PC-3 (cell line): ENCODE measurements around the gene CDH13. TPM values are rescaled to one million over a fixed set of nuclear protein-coding genes. Genes with fewer than 3 reads are reported as not detected.

Source experiments
- ATAC-seq: fragments of 200-7000 bp; cut with Tn5 transposase; 2 replicates; pipeline ENCODE4 v1.9.1; 2020; ENCODE audit warnings: mild to moderate bottlenecking, moderate library complexity
- BruUV-seq: library from RNA; stranded (reverse); fragments of 400-500 nt; replicated peaks from 2 replicates; lab custom pipeline; 2021; lab: Mats Ljungman, UMichigan
- CTCF ChIA-PET: fragments of 300-600 bp; sonication (Branson Sonifier 250); formaldehyde crosslinking; loops from one replicate; lab custom pipeline; 2022; ENCODE audit warnings: antibody characterized with exemption; lab: Charles Lee
- POLR2A ChIA-PET: fragments of 300-600 bp; sonication (Branson Sonifier 250); formaldehyde crosslinking; loops from one replicate; lab custom pipeline; 2022; ENCODE audit warnings: antibody characterized with exemption; ENCODE audit not compliant: unreplicated experiment; lab: Charles Lee
- DNase-seq: peaks from one replicate; pipeline ENCODE4 v3.0.0-alpha.2; 2015
- H2AFZ ChIP-seq: fragments of 300-600 bp; sonication (generic); 2 replicates; pipeline ENCODE4 v1.6.0; 2016; ENCODE audit warnings: antibody characterized with exemption, low read length
- H3F3A ChIP-seq: fragments of 300-600 bp; sonication (generic); one replicate; pipeline ENCODE4 v1.6.0; 2017; ENCODE audit warnings: antibody characterized with exemption, low read length, control low read depth, mild to moderate bottlenecking; ENCODE audit not compliant: unreplicated experiment
- H3K27ac ChIP-seq: fragments of 300-600 bp; sonication (generic); 2 replicates; pipeline ENCODE4 v1.5.1; 2016; ENCODE audit warnings: mild to moderate bottlenecking, low read length
- H3K27me3 ChIP-seq: fragments of 300-600 bp; sonication (generic); 2 replicates; pipeline ENCODE4 v1.6.1; 2016; ENCODE audit warnings: low read length, mixed read lengths
- H3K36me3 ChIP-seq: fragments of 300-600 bp; sonication (generic); 2 replicates; pipeline ENCODE4 v1.6.1; 2016; ENCODE audit warnings: low read depth, mixed run types, low read length, mixed read lengths
- H3K4me1 ChIP-seq: fragments of 300-600 bp; sonication (generic); 2 replicates; pipeline ENCODE4 v1.5.1; 2016; ENCODE audit warnings: low read length; ENCODE audit not compliant: insufficient read depth
- H3K4me2 ChIP-seq: fragments of 300-600 bp; sonication (generic); 2 replicates; pipeline ENCODE4 v1.6.0; 2016; ENCODE audit warnings: low read length
- H3K4me3 ChIP-seq: fragments of 300-600 bp; sonication (generic); 2 replicates; pipeline ENCODE4 v1.5.1; 2016; ENCODE audit warnings: mild to moderate bottlenecking, low read length, mixed read lengths
- H3K79me2 ChIP-seq: fragments of 300-600 bp; sonication (generic); 2 replicates; pipeline ENCODE4 v1.6.1; 2017; ENCODE audit warnings: low read length, mixed read lengths
- H3K9ac ChIP-seq: fragments of 300-600 bp; sonication (generic); 2 replicates; pipeline ENCODE4 v1.6.0; 2016; ENCODE audit warnings: mild to moderate bottlenecking, low read length
- H3K9me2 ChIP-seq: fragments of 300-600 bp; sonication (generic); replicated peaks from 2 replicates; pipeline ENCODE4 v1.6.1; 2016; ENCODE audit warnings: mixed run types, low read length, mixed read lengths
- H3K9me3 ChIP-seq: fragments of 300-600 bp; sonication (generic); 2 replicates; pipeline ENCODE4 v1.6.1; 2016; ENCODE audit warnings: low read length, mixed read lengths
- H4K20me1 ChIP-seq: fragments of 300-600 bp; sonication (generic); 2 replicates; pipeline ENCODE4 v1.6.1; 2016; ENCODE audit warnings: low read length, mixed read lengths
- EZH2 ChIP-seq: fragments of 300-600 bp; sonication (generic); IDR thresholded peaks from one replicate; pipeline ENCODE4 v1.6.1; 2017; ENCODE audit warnings: antibody characterized with exemption, mild to moderate bottlenecking, low read length; ENCODE audit not compliant: unreplicated experiment
- EZH2phosphoT487 ChIP-seq: fragments of 300-600 bp; sonication (generic); IDR thresholded peaks from 2 replicates; pipeline ENCODE4 v1.6.1; 2018; ENCODE audit warnings: mild to moderate bottlenecking, antibody characterized with exemption, low read length, borderline replicate concordance
- intact Hi-C: fragments of 100-400 bp; cut with micrococcal nuclease; formaldehyde crosslinking; loops from 2 replicates; pipeline ENCODE4 v1.9.0; 2023
- total RNA-seq: library from RNA; depleted of rRNA; stranded (reverse); fragments of >200 nt; gene quantifications from 2 replicates; pipeline ENCODE4 v1.2.3, GENCODE V29; 2014
- TF ChIP-seq, protein P1 (sequence below): fragments of 300-600 bp; sonication (generic); conservative IDR thresholded peaks from 2 replicates; pipeline ENCODE4 v1.5.1; 2017; ENCODE audit warnings: antibody characterized with exemption, low read depth, mild to moderate bottlenecking, low read length

The CDH13 gene
- total RNA-seq, 1 experiment from 2014 or later = 0.36 TPM

DNA sequence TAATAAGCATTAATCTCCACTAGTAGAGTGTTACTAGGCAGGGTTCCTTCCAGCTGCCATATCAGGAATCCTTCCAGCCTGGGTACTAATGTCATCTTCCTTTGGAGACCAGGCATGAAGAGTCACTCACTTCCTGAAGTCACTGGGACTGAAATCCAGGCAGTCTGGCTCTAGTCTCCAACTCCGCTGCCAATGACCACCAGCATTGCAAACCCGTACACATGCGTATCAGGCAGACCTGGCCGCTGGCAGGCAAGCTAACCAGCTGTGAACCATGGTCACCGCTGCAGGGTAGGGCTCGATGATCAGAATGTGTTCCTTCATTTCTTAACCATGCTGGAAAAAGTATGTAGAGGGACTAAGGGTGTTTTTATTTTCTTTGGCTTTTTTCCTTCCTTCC is 255.5 kb downstream of the CDH13 start:
- Histone ChIP-seq H3K36me3 (no peaks in the 10 kb centered on the region), H3K9me3 (no peaks in the 10 kb centered on the region), H3K4me2 (no peak overlapping the region), H4K20me1 (no peaks in the 10 kb centered on the region), H2AFZ (no peak overlapping the region), H3K27ac (no peak overlapping the region), H3K9me2 (no peaks in the 10 kb centered on the region), H3F3A (no peaks in the 10 kb centered on the region), H3K4me1 (no peaks in the 10 kb centered on the region), H3K27me3 (no peaks in the 10 kb centered on the region), H3K9ac (no peak overlapping the region), H3K4me3 (no peak overlapping the region), H3K79me2 (no peaks in the 10 kb centered on the region)
- no peak for ATAC-seq
- CTCF ChIA-PET = no interaction called here
- POLR2A ChIA-PET = no interaction called here
- TF ChIP-seq EZH2 (no peak), EZH2phosphoT487 (no peak)
- TF ChIP-seq, protein P1, sequence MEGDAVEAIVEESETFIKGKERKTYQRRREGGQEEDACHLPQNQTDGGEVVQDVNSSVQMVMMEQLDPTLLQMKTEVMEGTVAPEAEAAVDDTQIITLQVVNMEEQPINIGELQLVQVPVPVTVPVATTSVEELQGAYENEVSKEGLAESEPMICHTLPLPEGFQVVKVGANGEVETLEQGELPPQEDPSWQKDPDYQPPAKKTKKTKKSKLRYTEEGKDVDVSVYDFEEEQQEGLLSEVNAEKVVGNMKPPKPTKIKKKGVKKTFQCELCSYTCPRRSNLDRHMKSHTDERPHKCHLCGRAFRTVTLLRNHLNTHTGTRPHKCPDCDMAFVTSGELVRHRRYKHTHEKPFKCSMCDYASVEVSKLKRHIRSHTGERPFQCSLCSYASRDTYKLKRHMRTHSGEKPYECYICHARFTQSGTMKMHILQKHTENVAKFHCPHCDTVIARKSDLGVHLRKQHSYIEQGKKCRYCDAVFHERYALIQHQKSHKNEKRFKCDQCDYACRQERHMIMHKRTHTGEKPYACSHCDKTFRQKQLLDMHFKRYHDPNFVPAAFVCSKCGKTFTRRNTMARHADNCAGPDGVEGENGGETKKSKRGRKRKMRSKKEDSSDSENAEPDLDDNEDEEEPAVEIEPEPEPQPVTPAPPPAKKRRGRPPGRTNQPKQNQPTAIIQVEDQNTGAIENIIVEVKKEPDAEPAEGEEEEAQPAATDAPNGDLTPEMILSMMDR = no peak
- intact Hi-C loops = no loop called here
- BruUV-seq = no TSS peak
- no peak for DNase-seq

DNA sequence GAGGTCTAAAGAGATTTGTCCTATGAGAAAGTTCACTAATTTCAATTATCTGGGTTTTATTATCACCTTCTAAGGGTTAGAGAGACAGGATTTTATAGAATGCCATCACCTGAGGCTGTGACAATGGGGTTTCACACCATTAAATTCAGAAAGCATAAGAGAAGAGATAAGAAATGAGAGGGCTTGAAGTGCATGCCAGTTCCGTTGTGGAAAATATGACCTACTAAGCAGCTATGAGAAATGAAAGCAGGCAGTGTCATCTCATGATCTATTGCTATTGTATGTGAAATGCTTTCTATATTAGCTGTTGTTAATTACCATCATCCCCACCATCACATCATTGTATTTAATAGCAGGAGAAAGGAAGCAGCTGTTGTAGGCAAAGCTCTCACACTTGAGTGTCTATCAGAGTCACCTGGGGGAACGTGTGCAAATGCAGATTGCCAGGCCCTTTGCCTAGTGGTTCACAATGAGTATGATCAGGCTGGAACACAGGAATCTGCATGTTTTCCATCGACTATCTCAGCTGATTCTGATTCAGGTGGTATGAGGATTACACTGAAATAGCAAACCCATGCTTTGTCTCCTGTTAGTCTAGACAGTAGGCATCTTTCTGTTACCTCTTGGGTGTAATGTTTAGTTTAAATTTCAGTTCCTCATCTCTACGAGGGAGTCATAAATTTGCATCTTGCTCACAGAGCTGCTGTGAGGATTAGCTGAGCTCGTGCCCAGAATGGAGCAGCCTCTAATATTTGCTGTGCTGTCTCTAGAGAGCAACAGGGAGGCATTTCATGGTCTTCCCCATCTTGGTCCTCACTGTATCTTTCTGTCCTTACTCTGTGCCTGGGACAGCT is 256.4 kb downstream of the CDH13 start:
- Histone ChIP-seq H3K4me2 (no peak overlapping the region), H3K9me2 (no peaks in the 10 kb centered on the region), H3K4me3 (no peak overlapping the region), H3K9me3 (no peaks in the 10 kb centered on the region), H3K4me1 (no peaks in the 10 kb centered on the region), H3F3A (no peaks in the 10 kb centered on the region), H4K20me1 (no peaks in the 10 kb centered on the region), H3K27me3 (no peaks in the 10 kb centered on the region), H3K9ac (no peak overlapping the region), H3K27ac (no peak overlapping the region), H3K79me2 (no peaks in the 10 kb centered on the region), H2AFZ (no peak overlapping the region), H3K36me3 (no peaks in the 10 kb centered on the region)
- CTCF ChIA-PET = no interaction called here
- TF ChIP-seq EZH2 (no peak), EZH2phosphoT487 (no peak)
- TF ChIP-seq, protein P1 = no peak
- POLR2A ChIA-PET = no interaction called here
- intact Hi-C loops = no loop called here
- ATAC-seq = no peak
- no TSS peak for BruUV-seq
- no peak for DNase-seq

DNA sequence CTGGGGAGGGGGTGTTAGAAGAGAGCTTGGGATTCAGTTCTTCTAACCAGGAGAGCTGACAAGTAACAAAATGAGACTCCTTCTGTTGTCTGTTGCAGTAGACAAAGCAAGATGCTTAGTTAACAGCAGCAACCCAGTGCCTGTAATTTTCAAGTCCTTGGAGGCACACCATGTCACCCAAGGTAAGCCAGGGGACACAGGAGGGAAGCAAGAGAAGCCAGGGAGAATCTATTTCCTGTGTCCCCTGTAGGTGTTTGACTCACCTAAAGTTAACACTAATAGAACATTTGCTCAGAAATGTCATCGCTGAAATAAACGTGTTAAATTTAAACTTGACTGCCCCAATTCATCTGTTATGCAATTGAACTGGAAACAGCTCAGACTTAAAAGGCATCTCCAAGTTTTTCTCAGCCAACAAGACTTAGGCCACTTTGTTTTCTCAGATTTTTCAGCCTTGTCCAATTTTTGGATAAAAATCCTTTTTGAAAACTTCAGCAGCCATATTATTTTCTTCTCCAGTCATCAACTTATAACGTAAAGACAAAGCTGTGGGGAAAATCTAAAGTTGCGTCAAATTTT is 257.6 kb downstream of the CDH13 start:
- Histone ChIP-seq H3F3A (no peaks in the 10 kb centered on the region), H3K36me3 (no peaks in the 10 kb centered on the region), H2AFZ (no peak overlapping the region), H3K79me2 (no peaks in the 10 kb centered on the region), H3K27ac (no peak overlapping the region), H3K9me2 (no peaks in the 10 kb centered on the region), H3K9me3 (no peaks in the 10 kb centered on the region), H3K4me2 (no peak overlapping the region), H3K4me3 (no peak overlapping the region), H3K9ac (no peak overlapping the region), H4K20me1 (no peaks in the 10 kb centered on the region), H3K27me3 (no peaks in the 10 kb centered on the region), H3K4me1 (no peaks in the 10 kb centered on the region)
- ChIA-PET POLR2A (no interaction called here), CTCF (no interaction called here)
- DNase-seq (no peak), ATAC-seq (no peak)
- intact Hi-C loops = no loop called here
- TF ChIP-seq, protein P1 = no peak
- no peak for TF ChIP-seq EZH2
- no peak for TF ChIP-seq EZH2phosphoT487
- no TSS peak for BruUV-seq
